ENCODE results near the gene GIMAP8.

GIMAP8 gene

DNA sequence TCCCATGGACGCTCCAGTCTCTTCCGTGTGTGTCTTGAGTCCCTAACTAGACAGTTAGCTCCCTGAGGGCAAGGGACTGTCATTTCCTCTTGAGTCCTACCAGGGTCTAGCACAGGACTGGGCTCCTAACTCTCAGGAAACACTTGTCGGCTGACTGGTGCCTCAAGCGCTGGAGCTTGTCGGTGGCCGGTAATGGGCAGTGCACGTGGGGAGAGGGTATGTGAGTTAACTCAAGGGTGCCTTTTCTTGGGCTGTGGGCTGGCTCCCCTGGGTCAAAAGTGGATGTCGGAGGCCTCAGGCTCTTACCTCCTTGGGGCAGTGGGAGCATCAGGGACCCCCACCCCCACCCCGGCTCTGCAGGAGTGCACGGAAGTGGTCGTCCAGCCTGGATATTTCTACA lies 38.4 kb upstream of the GIMAP8 start:
- DNase-seq: no peak

- no peak for DNase-seq
Observed at GRCh38 chr7:150412518-150413488, 37.6 kb upstream of the GIMAP8 start.

GRCh38 chr7:150413640-150414081 lies 36.8 kb upstream of the GIMAP8 start:
- DNase-seq: no peak

DNA sequence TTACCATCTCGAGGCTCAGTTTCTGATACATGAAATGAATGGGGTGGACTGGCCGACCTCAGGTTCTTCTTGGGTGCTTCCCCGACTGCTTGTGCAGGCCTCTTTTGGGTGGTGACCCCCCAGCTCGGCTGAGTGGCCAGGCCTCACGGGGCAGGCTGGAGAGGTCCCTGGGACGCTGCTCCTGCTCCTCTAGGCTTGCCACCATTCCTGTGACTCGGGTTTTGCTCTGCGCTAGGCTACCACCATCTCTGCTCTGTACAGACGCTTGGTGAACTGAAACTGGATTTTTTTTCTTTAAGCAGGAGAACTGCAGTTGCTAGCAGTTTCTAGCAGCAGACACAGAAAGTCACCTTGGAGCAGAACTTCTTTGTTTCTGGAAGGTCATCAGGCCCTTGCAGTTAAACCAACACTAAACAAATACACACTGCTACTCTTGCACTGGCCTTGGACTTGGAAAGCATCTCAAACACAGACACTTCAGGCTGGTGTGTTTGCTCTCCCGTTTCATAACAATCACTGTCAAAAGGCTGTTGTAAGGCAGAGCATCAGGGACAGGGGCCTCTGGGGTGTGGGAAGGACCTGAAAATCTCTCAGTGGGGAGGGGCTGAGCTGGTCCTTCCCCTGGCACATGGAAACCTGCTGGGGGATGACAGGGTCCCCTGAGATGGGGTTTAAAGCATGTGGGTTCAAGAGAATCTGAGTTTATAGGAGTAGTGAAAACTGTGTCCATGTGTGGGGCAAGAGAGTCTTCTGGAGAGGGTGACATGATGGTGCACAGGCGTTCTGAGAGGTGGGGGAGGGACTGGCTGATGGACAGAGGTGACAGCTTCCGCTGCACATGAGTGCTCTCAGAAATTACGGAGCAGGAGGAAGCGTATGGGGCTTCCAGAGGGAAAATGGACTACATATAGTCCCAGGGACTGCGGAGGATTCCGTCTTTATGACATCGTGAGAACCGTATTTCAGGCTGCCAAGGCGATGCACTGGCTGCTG lies 35.0 kb upstream of the GIMAP8 start:
- no peak for DNase-seq

DNA sequence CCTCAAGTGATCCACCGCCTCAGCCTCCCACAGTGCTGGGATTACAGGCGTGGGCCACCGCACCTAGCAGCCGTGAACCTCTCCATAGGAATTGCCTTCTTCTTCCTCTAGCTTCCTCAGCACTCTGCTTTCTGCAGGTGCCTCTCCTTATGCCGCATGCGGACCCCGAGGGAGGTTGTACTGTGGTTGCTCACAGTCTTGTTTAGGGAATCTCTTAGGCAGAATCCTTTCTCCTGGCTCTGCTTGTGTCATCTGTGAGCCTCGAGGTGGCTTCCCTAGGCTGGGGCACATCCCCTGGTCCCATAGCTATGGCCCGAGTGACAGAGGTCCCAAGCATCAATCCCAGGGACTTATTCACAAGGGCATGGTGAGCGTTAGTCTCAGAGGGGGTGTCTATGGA lies 33.2 kb upstream of the GIMAP8 start:
- DNase-seq: no peak

GRCh38 chr7:150417863-150418262 lies 32.6 kb upstream of the GIMAP8 start:
- DNase-seq: no peak

DNA sequence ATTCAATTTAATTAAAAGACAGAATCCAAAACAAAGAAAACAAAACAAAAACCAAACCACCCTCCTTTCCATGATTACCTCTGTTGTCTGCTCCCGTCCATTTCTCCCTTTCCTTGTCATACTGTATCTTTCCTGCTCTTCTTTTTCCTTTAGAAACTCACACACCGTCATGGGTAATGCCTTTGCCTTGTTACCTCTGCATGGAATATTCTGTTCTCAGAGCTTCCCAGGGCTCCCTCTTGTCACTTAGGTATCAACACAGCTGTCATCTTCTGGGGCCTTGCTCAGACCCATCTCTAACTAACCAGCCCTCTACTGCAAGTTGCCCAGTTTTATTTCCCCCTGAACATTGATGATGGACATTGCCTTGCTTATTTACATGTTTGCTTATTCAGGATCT lies 30.2 kb upstream of the GIMAP8 start:
- DNase-seq: no peak

- peak; percentile 87 for DNase-seq
Observed at GRCh38 chr7:150420987-150421674, 29.3 kb upstream of the GIMAP8 start.

DNA sequence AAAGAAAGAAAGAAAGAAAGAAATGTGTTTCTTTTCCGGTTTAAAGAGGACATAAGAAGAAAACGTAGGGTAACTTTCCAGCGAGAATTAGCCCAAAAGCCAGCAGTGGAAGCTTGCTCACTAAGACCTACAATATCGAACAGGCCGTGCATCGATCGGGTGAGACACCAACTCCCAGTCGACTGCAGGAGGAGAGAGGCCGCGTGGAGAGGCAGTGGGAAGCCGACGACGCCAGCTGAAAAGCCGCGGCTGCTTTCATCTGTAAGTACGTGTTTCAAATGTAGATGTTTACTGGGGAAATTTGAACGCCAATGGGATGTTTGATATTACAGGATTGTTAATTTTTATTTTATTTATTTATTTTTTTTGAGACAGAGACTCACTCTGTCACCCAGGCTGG lies 28.6 kb upstream of the GIMAP8 start:
- no peak for DNase-seq

- no peak for DNase-seq
Observed at GRCh38 chr7:150425670-150426069, 24.8 kb upstream of the GIMAP8 start.

GRCh38 chr7:150428671-150429451 lies 21.6 kb upstream of the GIMAP8 start:
- DNase-seq: peak; percentile 21

DNA sequence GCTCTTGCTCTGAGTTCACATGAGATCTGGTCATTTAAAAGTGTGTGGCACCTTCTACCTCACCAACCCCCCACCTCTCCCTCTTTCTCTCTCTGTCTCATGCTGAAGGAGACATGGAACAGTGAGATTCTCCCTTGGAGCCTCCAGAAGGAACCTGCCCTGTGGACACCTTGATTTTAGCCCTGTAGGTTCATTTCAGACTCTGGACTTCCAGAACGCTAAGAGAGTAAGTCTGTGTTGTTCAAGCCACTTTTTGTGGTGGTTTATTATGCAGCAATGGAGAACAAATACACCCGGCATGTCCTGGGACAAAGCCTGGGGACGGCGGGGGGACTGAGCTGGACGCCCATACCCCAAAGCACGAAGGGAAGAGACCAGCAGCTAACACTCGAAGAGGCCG lies 20.7 kb upstream of the GIMAP8 start:
- DNase-seq: no peak

- DNase-seq: no peak
Observed at GRCh38 chr7:150430465-150431085, 19.9 kb upstream of the GIMAP8 start.

- no peak for DNase-seq
Observed at GRCh38 chr7:150431839-150432658, 18.4 kb upstream of the GIMAP8 start.

GRCh38 chr7:150432915-150433892 lies 17.2 kb upstream of the GIMAP8 start:
- no peak for DNase-seq

DNA sequence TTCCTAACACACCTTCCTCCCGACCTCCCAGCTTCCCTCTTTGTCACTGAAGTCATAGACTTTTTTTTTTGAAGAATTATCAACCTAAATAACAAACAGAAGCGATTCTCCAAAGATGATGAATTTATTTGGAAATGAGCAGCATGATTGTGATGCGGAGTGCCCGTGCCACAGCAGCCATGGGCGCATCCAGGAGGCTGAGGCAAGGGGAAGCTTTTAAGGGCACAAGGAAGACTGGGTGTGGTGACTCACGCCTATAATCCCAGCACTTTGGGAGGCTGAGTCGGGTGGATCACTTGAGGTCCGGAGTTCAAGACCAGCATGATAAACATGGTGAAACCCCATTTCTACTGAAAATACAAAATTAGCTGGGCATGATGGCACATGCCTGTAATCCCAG lies 16.2 kb upstream of the GIMAP8 start:
- DNase-seq: no peak

GRCh38 chr7:150435047-150435389 lies 15.4 kb upstream of the GIMAP8 start:
- no peak for DNase-seq

DNA sequence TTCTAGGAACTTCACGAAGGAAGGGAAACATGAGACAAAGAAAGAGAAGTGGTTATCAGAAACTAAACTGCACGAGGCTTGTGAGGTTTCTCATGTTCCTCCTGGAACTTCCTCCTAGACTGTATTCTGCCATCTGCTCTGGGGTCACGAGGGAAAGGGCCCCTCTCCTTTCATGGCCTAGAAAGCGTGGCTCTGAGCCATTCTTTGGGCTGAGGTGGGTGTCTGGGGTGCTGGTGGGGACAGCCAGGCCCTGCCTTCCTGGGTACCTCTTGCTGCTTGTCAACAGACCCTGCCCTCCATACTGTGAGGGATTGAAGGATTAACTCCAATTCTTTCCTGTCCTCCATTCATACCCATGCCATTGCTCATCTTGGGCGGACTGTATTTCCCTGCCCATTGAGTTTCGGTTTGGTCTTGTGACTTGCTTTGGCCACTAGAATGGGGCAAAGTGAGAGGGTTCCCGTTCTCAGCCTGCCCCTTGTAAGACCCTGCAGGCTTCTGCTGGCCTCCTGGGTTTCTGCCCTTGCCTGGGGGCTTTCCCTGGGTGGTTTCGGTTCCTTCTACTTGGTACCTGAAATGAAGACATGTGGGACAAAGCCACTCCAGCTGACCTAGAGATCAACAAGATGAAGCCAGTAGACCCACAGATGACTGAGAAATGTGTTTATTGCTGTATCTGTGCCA lies 14.9 kb upstream of the GIMAP8 start:
- no peak for DNase-seq

DNA sequence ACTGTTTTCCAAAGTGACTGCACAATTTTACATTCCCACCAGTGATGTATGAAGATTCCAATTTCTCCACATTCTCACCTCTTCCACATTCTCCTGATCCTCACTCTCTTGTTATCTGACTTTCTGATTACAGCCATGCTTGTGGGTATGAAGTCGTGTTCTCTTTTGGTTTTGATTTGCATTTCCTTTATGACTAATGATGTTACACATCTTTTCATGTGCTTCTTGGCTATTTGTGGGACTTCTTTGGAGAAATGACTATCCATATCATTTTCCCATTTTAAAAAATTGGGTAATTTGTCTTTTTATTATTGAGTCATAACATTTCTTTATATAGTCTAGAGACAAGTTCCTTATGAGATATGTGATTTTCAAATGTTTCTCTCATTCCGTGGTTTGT lies 10.5 kb upstream of the GIMAP8 start:
- no peak for DNase-seq

Measured in NCI-H82 (cell line).